Superior temporal gyrus (tissue), 1 donor: ENCODE results near the gene PRDM5.
"Not testable (repeated sequence)": the region's sequence is repeated elsewhere in the genome, so short reads cannot be mapped to it uniquely, and the experiment has no call there.

Experiments
- DNase-seq: peaks from one replicate; pipeline ENCODE4 v3.0.0-alpha.2; 2016; ENCODE audit errors: extremely low spot score

PRDM5 gene

DNA sequence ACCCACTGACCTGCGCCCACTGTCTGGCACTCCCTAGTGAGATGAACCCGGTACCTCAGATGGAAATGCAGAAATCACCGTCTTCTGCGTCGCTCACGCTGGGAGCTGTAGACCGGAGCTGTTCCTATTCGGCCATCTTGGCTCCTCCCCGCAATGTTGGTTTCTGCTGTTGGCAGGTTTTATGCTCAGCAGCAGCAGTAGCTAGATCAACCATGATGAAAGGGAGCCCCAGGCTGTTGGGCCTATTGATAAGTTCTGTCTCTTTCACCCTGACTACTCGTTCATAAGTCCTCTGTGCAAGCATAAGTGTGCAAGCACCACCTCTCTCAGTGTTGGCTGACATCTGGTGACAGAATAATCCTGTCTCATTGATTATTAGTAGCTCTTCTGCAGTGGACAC, 274.2 kb downstream of the PRDM5 start:
- not testable (repeated sequence) for DNase-seq
